WI38 (cell line): Measurements from ENCODE around the gene FCER1G.

ENCODE experiments used
- H3K4me3 ChIP-seq: 2 replicates; pipeline ENCODE4 v1.5.1; 2011; ENCODE audit warnings: low read depth, mild to moderate bottlenecking, control low read depth, low read length
- CTCF ChIP-seq: IDR thresholded peaks from 2 replicates; pipeline ENCODE4 v1.5.1; 2012; ENCODE audit warnings: low read depth, mild to moderate bottlenecking, control low read depth, low read length

The FCER1G gene

GRCh38 chr1:161198897-161199431 is 16.1 kb upstream of the FCER1G start, which contains the start of gene ADAMTS4:
TSS of gene ADAMTS4 (minus strand) at chr1:161199054. CDS start at chr1:161198627, 427 bp downstream.
- no peak within 1 kb of the TSS for H3K4me3 ChIP-seq
- TF ChIP-seq CTCF: no peak

DNA sequence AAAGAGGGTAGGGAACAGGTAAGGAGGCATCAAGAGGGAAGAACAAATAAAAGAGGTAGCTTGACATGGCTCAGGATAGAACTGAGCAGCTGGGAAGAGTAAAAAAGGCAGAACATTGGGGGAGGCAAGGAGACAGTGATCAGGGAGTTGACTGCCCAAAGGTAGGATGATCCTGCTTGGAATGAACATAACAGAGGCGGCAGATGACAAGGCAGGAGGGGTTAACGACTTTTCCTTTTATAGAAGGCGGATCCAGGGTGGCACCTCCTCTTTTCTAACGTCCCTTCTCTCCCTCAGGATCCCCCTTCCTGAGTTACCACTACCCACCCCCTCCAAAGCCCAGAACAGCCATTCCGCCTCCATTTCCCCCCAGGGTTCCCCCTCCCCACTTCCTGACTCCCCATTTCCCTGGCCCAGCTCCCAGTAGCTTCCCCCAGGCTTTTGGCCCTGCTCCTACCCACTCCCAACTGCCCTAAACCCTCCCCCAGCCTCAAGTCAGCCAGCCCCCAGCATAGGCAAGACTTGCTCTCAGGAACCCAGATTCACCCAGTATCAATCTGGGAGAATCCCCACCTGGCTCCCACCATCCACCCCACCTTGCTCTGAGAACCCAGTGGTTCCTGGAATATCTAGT is 15.5 kb upstream of the FCER1G start:
- no peak overlapping the region for H3K4me3 ChIP-seq
- no peak for TF ChIP-seq CTCF

DNA sequence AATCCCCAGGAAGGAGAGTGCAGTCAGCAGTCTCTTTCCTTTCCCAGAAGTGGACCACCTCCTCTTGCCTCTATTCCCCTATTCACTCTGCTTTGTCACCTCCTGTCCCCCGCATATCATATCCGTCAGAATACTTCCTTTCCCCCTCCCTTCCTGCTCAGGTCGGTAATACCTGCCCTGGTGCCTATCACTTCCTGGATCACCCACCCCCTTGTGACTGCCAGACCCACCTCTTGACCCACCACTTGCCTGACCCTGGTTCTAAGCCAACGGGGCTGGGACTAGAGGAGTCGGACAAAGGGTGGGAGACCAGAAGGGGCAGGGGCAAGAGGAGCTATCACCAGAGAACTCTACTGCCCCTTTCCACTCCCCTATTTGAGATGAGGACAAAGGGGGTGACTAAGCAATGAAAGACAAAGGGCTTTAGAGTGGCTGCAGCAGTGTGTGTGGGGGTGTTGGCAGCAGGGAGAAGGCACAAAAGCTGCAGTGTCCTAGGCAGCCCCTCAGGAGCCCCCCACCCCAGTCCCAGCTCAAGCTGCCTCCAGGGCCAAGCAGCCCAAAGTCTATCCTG is 14.6 kb upstream of the FCER1G start:
- H3K4me3 ChIP-seq: no peak overlapping the region
- TF ChIP-seq CTCF: no peak

DNA sequence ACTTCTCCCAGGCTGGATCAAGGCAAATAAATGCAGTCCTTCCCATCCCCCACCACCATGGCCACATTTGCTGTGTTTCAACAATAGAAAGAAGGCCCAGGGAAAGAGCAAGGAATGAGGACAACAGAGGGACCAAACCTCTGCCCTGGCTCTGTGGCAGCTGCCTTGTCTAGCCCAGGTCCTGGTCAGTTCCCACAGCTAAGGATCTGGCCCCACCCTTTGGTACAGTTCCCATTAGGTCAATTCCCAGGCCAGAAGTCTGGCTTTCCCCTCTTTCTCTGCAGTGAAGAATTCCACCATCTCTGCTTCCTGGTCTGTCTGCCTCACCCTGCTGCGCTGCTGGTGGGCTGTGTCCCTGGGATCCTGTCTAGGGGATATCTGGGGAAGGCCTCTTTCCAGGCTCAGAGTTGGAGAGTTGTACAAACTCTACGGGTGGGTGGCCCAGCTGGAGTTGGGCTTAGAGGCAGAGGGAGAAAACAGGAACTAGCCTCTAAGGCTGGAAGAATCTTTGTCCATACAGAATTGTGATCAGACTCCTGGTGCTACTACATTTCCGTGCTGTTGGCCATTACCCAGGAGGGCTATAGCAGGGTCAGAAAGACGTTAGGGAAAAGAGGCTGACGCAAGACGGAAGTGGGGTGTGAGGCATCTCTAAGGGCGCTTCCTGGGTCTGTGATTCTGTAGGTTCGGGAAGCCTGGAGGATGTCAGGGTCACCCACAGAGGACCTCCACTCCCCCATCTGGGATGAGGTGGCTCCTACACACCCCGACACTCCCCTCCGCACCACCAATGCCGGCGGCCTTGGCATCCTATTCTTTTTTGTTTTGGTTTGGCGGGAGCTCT is 13.9 kb upstream of the FCER1G start:
- H3K4me3 ChIP-seq: peak overlapping the region; percentile 82
- no peak for TF ChIP-seq CTCF

DNA sequence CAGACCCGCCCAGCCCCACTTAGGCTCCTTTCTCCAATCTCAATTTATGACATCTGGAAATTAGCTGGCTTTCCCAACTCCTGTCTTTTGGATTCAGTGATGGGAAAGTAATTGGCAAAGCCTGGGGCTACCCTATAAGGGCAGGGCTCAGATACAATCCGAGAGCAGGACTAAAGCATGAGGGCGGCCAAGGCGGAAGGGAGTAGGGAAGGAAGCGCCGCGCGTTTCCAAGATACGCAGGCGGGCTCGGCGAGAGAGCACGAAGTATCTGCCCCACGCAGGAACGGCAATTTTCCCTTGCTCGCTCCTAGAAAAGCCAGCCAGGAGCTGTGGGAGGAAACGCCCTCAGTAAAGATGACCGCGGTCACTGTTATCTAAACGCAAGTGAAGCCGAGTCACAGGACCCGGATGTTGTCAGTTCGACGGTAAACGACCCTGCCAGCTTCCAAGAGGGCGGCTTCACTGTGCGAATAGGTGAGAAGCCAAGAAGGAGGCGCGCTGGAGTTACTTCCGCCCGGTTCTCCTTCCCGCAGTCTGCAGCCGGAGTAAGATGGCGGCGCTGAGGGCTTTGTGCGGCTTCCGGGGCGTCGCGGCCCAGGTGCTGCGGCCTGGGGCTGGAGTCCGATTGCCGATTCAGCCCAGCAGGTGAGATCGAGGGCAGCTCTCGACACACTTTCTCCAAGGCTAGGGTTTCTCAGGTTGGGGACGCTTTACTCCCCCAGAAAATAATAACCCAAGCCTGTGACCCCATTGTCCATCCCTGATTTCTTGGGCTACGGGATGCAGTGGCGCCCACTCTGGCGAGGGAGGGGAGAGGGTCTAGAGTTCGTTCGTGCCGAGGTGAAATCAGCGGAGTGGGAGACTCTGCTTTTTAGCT is 13.0 kb upstream of the FCER1G start, which contains the start of gene NDUFS2:
TSS of gene NDUFS2 (plus strand) at position 532 of the 877 bp plus-strand sequence. CDS start at position 551, 19 bp downstream.
- H3K4me3 ChIP-seq: peak within 1 kb of the TSS; percentile 82
- no peak for TF ChIP-seq CTCF

DNA sequence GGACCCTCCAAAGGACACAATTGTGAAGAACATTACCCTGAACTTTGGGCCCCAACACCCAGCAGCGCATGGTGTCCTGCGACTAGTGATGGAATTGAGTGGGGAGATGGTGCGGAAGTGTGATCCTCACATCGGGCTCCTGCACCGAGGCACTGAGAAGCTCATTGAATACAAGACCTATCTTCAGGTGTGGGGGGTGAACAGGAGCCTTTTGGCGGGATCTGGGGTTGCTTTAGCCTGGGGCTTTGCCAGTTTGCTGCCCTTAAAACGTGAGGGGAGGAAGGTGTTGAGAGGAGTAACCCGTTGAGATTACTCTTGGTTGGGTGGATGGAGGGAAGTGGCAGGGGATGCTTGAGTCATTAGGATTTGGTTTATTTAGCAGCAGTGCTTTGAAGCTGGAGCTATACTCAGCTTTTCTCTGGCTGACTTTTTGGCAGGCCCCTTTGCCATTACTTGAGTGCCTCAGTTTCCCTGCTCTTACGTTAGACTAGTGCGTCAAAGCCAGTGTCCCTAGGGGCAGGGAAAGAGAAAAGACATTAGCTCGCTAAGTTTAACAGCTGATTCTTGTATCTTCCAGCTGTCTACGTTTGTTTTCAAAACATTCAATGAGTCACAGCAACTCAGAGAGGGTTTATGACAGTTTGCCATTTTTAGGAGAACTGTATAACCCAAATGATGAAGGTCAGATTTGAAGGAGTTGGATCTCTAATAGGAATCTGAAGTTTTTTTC is 8.5 kb upstream of the FCER1G start:
- TF ChIP-seq CTCF: no peak
- no peak overlapping the region for H3K4me3 ChIP-seq
